Stimulated activated CD8-positive, alpha-beta memory T cell treated with anti-CD3 and anti-CD28 coated beads, Interleukin-7, amount 100 ng/mL, for 4 hours (primary cell): ENCODE results near the gene RGS7.
"Not testable (repeated sequence)": the region's sequence is repeated elsewhere in the genome, so short reads cannot be mapped to it uniquely, and the experiment has no call there.

ENCODE experiments used
- DNase-seq, 2 donors: peaks; one replicate each; pipeline ENCODE4 v3.0.0-alpha.2; 2020; ENCODE audit warnings: low read depth in 2 of 2

RGS7 gene

GRCh38 chr1:241271427-241271826, 85.6 kb downstream of the RGS7 start:
- DNase-seq = no peak

GRCh38 chr1:241270016-241270415, 87.0 kb downstream of the RGS7 start:
- DNase-seq = no peak

- no peak for DNase-seq
Observed at GRCh38 chr1:241269116-241269515, 87.9 kb downstream of the RGS7 start.

- no peak for DNase-seq
Observed at GRCh38 chr1:241266121-241266520, 90.9 kb downstream of the RGS7 start.

- no peak for DNase-seq
Observed at GRCh38 chr1:241265428-241265827, 91.6 kb downstream of the RGS7 start.

GRCh38 chr1:241263346-241263745, 93.7 kb downstream of the RGS7 start:
- DNase-seq = no peak

- DNase-seq = no peak
Observed at GRCh38 chr1:241253471-241253870, 103.5 kb downstream of the RGS7 start.

- no peak for DNase-seq
Observed at GRCh38 chr1:241250465-241250864, 106.5 kb downstream of the RGS7 start.

GRCh38 chr1:241240069-241240468, 116.9 kb downstream of the RGS7 start:
- no peak for DNase-seq

- DNase-seq = no peak
Observed at GRCh38 chr1:241237873-241238272, 119.1 kb downstream of the RGS7 start.

GRCh38 chr1:241235256-241235897, 121.6 kb downstream of the RGS7 start:
- no peak for DNase-seq

- DNase-seq = no peak
Observed at GRCh38 chr1:241229711-241230110, 127.3 kb downstream of the RGS7 start.

- DNase-seq = no peak
Observed at GRCh38 chr1:241229216-241229615, 127.8 kb downstream of the RGS7 start.

GRCh38 chr1:241228339-241228738, 128.7 kb downstream of the RGS7 start:
- DNase-seq = no peak

- DNase-seq = no peak
Observed at GRCh38 chr1:241225741-241226140, 131.3 kb downstream of the RGS7 start.

- not testable (repeated sequence) for DNase-seq
Observed at GRCh38 chr1:241224189-241224588, 132.8 kb downstream of the RGS7 start.

- DNase-seq = not testable (repeated sequence)
Observed at GRCh38 chr1:241222813-241223212, 134.2 kb downstream of the RGS7 start.

- no peak for DNase-seq
Observed at GRCh38 chr1:241221319-241221718, 135.7 kb downstream of the RGS7 start.

GRCh38 chr1:241220913-241221312, 136.1 kb downstream of the RGS7 start:
- not testable (repeated sequence) for DNase-seq

GRCh38 chr1:241219449-241219848, 137.6 kb downstream of the RGS7 start:
- DNase-seq = no peak

- DNase-seq = no peak
Observed at GRCh38 chr1:241217516-241217915, 139.5 kb downstream of the RGS7 start.

- DNase-seq = no peak
Observed at GRCh38 chr1:241215683-241216082, 141.3 kb downstream of the RGS7 start.

- no peak for DNase-seq
Observed at GRCh38 chr1:241215203-241215602, 141.8 kb downstream of the RGS7 start.

- no peak for DNase-seq
Observed at GRCh38 chr1:241213139-241213538, 143.9 kb downstream of the RGS7 start.
